Measurements from ENCODE around the gene SHC4. TPM values are rescaled to one million over a fixed set of nuclear protein-coding genes. Genes with fewer than 3 reads are reported as not detected.

Gene SHC4
- polyA plus RNA-seq, 3 donors: 0.09 to 1.9 (median 0.15) TPM

GRCh38 chr15:48896869-48897814, 66.6 kb downstream of the SHC4 start:
- WGBS, 3 donors: 37 to 49% (median 47%) methylated on average over 13 of the region's 13 CpGs
- no peak overlapping the region for H3K27ac ChIP-seq (ENCODE audit: low read depth, low read length)

GRCh38 chr15:48893311-48893710, 70.4 kb downstream of the SHC4 start:
- H3K27ac ChIP-seq (ENCODE audit: low read depth, low read length): no peak overlapping the region
- 64 to 86% (median 81%) methylated on average over 3 of the region's 3 CpGs for WGBS, 3 donors

DNA sequence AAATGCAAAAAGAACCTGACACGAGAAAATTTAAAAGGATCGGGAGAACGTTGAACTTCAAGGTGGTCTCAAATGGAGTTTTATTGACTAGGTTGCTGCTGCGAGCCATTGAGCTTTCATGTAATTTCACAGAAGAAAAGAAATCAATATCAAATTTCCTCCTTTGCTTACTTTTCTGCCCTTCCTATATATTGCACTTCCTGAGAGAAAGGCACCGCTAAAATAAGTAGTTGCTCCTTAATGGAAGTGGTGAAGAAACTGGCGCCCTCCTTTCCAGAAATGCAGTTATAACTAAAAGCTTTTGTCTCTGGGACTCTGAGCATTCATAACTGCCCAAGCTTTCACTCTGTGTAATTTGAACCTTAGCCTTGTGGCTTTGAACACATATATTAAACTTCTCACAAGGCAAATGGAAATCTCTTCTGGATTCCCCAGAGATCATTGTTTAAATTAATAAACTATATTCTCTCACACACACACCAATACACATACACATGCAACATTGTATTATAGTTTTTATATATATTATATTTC, 72.4 kb downstream of the SHC4 start:
- H3K27ac ChIP-seq (ENCODE audit: low read depth, low read length): no peak overlapping the region
- WGBS, 3 donors: 29 to 80% (median 75%) methylated on average over 6 of the region's 6 CpGs

- no peak overlapping the region for H3K27ac ChIP-seq (ENCODE audit: low read depth, low read length)
- WGBS, 3 donors: 71 to 81% (median 80%) methylated on average over 10 of the region's 10 CpGs
Observed at GRCh38 chr15:48890375-48890972, 73.2 kb downstream of the SHC4 start.

DNA sequence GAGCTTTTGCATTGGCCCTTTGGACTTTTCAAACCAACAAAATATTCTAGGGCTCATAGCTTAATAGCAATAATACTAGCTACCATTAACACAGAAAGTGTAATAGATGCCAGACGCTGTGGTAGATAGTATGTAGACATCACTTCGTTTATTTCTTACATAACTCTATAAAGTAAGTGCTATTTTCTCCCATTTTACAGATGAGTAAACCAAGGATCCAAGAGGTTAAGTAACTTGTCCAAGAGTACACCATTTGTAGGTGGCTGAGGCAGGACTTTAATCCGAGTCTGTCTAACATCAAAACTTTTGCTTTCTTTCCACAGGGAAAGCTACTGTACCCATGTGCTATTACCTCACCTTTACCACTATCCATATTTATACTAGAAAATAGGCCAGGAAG, 73.8 kb downstream of the SHC4 start:
- WGBS, 3 donors: 78 to 92% (median 91%) methylated on average over 3 of the region's 3 CpGs
- H3K27ac ChIP-seq (ENCODE audit: low read depth, low read length): no peak overlapping the region

GRCh38 chr15:48888836-48889235, 74.9 kb downstream of the SHC4 start:
- WGBS, 3 donors: 59 to 72% (median 63%) methylated on average over 1 of the region's 1 CpG
- H3K27ac ChIP-seq (ENCODE audit: low read depth, low read length): no peak overlapping the region

- WGBS, 3 donors: 87 to 92% (median 92%) methylated on average over 4 of the region's 4 CpGs
- no peak overlapping the region for H3K27ac ChIP-seq (ENCODE audit: low read depth, low read length)
Observed at GRCh38 chr15:48888191-48888590, 75.5 kb downstream of the SHC4 start.

DNA sequence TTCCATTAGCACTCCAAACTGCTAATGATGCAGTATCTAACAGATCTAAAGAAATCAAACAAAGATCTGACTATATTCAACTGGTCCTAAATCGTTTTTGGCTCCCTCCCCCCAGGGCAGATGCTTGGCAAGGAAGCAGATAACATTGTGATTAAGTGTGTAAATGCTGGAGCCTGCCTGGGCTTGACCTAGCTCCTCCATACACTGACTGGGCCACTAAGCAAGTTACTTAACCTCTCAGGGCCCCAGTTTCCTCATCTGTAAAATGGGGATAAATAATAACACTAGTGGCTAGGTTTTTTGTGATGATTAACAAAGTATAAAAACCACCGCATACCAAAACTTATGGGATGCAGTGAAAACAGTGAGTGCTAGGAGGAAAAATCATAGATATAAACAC, 76.6 kb downstream of the SHC4 start:
- H3K27ac ChIP-seq (ENCODE audit: low read depth, low read length): no peak overlapping the region
- WGBS, 3 donors: 53 to 69% (median 56%) methylated on average over 2 of the region's 2 CpGs

GRCh38 chr15:48883699-48884098, 80.0 kb downstream of the SHC4 start:
- WGBS, 3 donors: 69 to 92% (median 84%) methylated on average over 2 of the region's 2 CpGs
- H3K27ac ChIP-seq (ENCODE audit: low read depth, low read length): no peak overlapping the region

DNA sequence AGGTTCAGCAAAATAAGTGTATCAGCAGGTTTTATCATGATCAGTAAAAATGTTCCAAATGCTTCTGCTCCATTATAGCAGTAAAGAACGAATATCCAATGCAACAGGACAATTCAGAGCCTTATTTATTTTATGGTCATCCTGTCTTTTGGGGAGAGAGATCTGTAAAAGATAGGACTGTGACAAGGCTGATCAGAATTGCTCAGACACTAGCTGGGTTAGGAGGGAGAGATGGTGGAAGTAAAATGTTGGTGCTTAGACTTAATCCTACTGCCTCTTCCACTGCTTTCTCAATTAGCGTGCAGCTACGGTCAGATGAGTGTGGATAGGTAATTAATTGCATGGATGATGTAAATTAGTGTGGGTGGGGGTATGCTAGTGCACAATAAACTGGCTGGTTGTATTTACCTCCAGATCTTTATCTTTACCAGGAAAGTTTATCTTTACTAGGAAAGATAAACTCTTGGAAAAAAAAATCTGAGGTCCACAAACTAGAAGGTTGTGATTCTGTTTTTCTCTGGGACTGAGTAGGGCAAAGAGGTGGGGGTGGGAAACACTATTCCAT, 83.6 kb downstream of the SHC4 start:
- 61 to 73% (median 68%) methylated on average over 3 of the region's 3 CpGs for WGBS, 3 donors
- no peak overlapping the region for H3K27ac ChIP-seq (ENCODE audit: low read depth, low read length)

- WGBS, 3 donors: 0 to 1% (median 0%) methylated on average over 58 of the region's 58 CpGs
- peak within 1 kb of the TSS; percentile 88 for H3K27ac ChIP-seq (ENCODE audit: low read depth, low read length)
Observed at GRCh38 chr15:48877630-48878595, 85.8 kb downstream of the SHC4 start, which contains the start of gene EID1. Gene EID1 (plus strand): TSS chr15:48878134. CDS start chr15:48878177, 43 bp downstream.

DNA sequence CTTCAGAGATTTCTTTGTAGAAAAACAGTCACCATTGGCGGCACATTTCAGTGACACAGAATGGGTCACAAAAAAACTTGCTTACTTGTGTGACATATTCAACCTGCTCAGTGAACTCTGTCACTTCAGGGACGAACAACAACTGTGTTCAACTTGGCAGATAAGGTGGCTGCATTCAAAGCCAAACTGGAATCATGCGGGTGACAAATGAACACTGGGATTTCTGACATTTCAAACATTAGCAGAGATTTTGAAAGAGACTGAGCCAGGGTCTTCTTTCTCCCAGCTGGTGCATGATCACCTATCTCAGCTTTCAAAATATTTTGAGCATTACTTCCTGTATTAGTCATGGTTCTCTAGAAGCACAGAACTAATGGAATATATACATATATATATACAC, 87.7 kb downstream of the SHC4 start:
- WGBS, 3 donors: 65 to 93% (median 90%) methylated on average over 3 of the region's 3 CpGs

GRCh38 chr15:48875241-48875960, 88.3 kb downstream of the SHC4 start:
- 65 to 87% (median 74%) methylated on average over 2 of the region's 2 CpGs for WGBS, 3 donors
- no peak overlapping the region for H3K27ac ChIP-seq (ENCODE audit: low read depth, low read length)

More for the DNA sequence above, 87.7 kb downstream of the SHC4 start:
- no peak overlapping the region for H3K27ac ChIP-seq (ENCODE audit: low read depth, low read length)

DNA sequence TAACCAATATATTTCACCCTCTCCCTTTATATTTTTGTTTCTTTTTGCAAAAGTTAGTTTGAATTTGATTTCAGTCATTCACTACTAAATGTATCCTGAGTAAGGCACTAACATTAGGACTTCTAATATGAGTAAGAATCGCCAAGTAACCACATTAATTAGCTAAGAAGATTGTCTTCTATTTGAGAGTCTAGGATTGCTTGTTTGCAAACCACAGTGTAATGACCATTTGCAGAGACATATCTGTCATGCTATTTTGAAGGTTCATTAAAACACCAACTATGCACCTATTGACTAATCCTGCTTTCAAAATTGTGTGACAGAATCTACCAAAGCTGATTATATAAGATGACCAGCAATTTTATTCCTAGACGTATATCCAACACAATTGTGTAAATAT, 91.1 kb downstream of the SHC4 start:
- WGBS, 3 donors: 75 to 92% (median 82%) methylated on average over 2 of the region's 2 CpGs
- H3K27ac ChIP-seq (ENCODE audit: low read depth, low read length): no peak overlapping the region

- no peak overlapping the region for H3K27ac ChIP-seq (ENCODE audit: low read depth, low read length)
Observed at GRCh38 chr15:48871542-48871941, 92.2 kb downstream of the SHC4 start.

- no peak overlapping the region for H3K27ac ChIP-seq (ENCODE audit: low read depth, low read length)
- WGBS, 3 donors: 89 to 100% (median 99%) methylated on average over 1 of the region's 1 CpG
Observed at GRCh38 chr15:48869966-48870365, 93.8 kb downstream of the SHC4 start.

- no peak overlapping the region for H3K27ac ChIP-seq (ENCODE audit: low read depth, low read length)
Observed at GRCh38 chr15:48868536-48868935, 95.2 kb downstream of the SHC4 start.

More at GRCh38 chr15:48868536-48868935, 95.2 kb downstream of the SHC4 start:
- 27 to 57% (median 34%) methylated on average over 2 of the region's 2 CpGs for WGBS, 3 donors

All from adipose tissue (tissue), 3 donors.